Measurements from ENCODE around the gene MSANTD3. TPM values are rescaled to one million over a fixed set of nuclear protein-coding genes. Genes with fewer than 3 reads are reported as not detected.

The MSANTD3 gene
- total RNA-seq, 4 donors from 2014 or later = 10.4 to 25.5 (median 13.6) TPM

- DNase-seq (ENCODE audit: low spot score in 2 of 2) = no peak
- H3K9me3 ChIP-seq = no peaks in the 10 kb centered on the region
- H3K27ac ChIP-seq = no peak overlapping the region
- no peak overlapping the region for H3K4me3 ChIP-seq
- H3K36me3 ChIP-seq = no peaks in the 10 kb centered on the region
- peaks cover 0 to 8% (median 0%) of the 10 kb centered on the region in 4 donors for H3K4me1 ChIP-seq
- WGBS, 2 donors = 96 to 97% methylated on average over 2 of the region's 2 CpGs
- TF ChIP-seq POLR2A (IDR thresholded peaks at IDR 0.05) (no peak), EP300 (IDR thresholded peaks at IDR 0.05) (no peak)
- TF ChIP-seq, protein P1, sequence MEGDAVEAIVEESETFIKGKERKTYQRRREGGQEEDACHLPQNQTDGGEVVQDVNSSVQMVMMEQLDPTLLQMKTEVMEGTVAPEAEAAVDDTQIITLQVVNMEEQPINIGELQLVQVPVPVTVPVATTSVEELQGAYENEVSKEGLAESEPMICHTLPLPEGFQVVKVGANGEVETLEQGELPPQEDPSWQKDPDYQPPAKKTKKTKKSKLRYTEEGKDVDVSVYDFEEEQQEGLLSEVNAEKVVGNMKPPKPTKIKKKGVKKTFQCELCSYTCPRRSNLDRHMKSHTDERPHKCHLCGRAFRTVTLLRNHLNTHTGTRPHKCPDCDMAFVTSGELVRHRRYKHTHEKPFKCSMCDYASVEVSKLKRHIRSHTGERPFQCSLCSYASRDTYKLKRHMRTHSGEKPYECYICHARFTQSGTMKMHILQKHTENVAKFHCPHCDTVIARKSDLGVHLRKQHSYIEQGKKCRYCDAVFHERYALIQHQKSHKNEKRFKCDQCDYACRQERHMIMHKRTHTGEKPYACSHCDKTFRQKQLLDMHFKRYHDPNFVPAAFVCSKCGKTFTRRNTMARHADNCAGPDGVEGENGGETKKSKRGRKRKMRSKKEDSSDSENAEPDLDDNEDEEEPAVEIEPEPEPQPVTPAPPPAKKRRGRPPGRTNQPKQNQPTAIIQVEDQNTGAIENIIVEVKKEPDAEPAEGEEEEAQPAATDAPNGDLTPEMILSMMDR (IDR thresholded peaks at IDR 0.05) = no peak
- no peaks in the 10 kb centered on the region for H3K27me3 ChIP-seq
These were observed 39.4 kb downstream of the MSANTD3 start for GRCh38 chr9:100466171-100466828.

GRCh38 chr9:100466829-100467221, 39.9 kb downstream of the MSANTD3 start:
- Histone ChIP-seq H3K4me3 (no peak overlapping the region), H3K4me1 (peaks cover 0 to 8% (median 0%) of the 10 kb centered on the region in 4 donors), H3K27me3 (no peaks in the 10 kb centered on the region), H3K36me3 (no peaks in the 10 kb centered on the region), H3K27ac (no peak overlapping the region), H3K9me3 (no peaks in the 10 kb centered on the region)
- WGBS, 2 donors = 90 to 98% methylated on average over 1 of the region's 1 CpG
- no peak for DNase-seq (ENCODE audit: low spot score in 2 of 2)
- TF ChIP-seq, protein P1 (IDR thresholded peaks at IDR 0.05) = no peak
- no peak for TF ChIP-seq POLR2A (IDR thresholded peaks at IDR 0.05)
- TF ChIP-seq EP300 (IDR thresholded peaks at IDR 0.05) = no peak

- Histone ChIP-seq H3K9me3 (no peaks in the 10 kb centered on the region), H3K36me3 (no peaks in the 10 kb centered on the region), H3K4me3 (no peak overlapping the region), H3K27ac (no peak overlapping the region), H3K27me3 (no peaks in the 10 kb centered on the region), H3K4me1 (peaks cover 0 to 13% (median 0%) of the 10 kb centered on the region in 4 donors)
- WGBS, 2 donors = 94 to 99% methylated on average over 6 of the region's 6 CpGs
- DNase-seq (ENCODE audit: low spot score in 2 of 2) = no peak
- TF ChIP-seq EP300 (IDR thresholded peaks at IDR 0.05) (no peak), POLR2A (IDR thresholded peaks at IDR 0.05) (no peak)
- TF ChIP-seq, protein P1 (IDR thresholded peaks at IDR 0.05) = no peak
These were observed 41.1 kb downstream of the MSANTD3 start for GRCh38 chr9:100468041-100468440.

- Histone ChIP-seq H3K27me3 (peaks cover 0 to 15% of the 10 kb centered on the region in 2 donors), H3K4me1 (peaks cover 0 to 17% (median 9%) of the 10 kb centered on the region in 4 donors), H3K27ac (no peak overlapping the region), H3K4me3 (peak overlapping the region in 1 of 4 donors; percentile 22), H3K36me3 (no peaks in the 10 kb centered on the region), H3K9me3 (no peaks in the 10 kb centered on the region)
- 78 to 80% methylated on average over 3 of the region's 3 CpGs for WGBS, 2 donors
- DNase-seq (ENCODE audit: low spot score in 2 of 2) = no peak
- TF ChIP-seq POLR2A (IDR thresholded peaks at IDR 0.05) = no peak
- TF ChIP-seq, protein P1 (IDR thresholded peaks at IDR 0.05) = no peak
- TF ChIP-seq EP300 (IDR thresholded peaks at IDR 0.05) = no peak
These were observed 45.3 kb downstream of the MSANTD3 start for GRCh38 chr9:100472268-100472667.

GRCh38 chr9:100472788-100473275, 45.9 kb downstream of the MSANTD3 start, which contains the start of gene TMEFF1:
TSS of gene TMEFF1 (plus strand) at chr9:100473149. CDS start at chr9:100473545, 396 bp downstream.
- Histone ChIP-seq H3K36me3 (no peaks in the 10 kb centered on the region), H3K4me3 (peak within 1 kb of the TSS; percentile 33 to 76 (median 56)), H3K4me1 (peaks cover 0 to 17% (median 9%) of the 10 kb centered on the region in 4 donors), H3K9me3 (no peaks in the 10 kb centered on the region), H3K27ac (no peak within 1 kb of the TSS), H3K27me3 (peaks cover 0 to 15% of the 10 kb centered on the region in 2 donors)
- TF ChIP-seq POLR2A (IDR thresholded peaks at IDR 0.05) = no peak
- no peak for TF ChIP-seq EP300 (IDR thresholded peaks at IDR 0.05)
- TF ChIP-seq, protein P1 (IDR thresholded peaks at IDR 0.05) = no peak
- 2 to 4% methylated on average over 25 to 28 of the region's 54 CpGs for WGBS, 2 donors
- no peak for DNase-seq (ENCODE audit: low spot score in 2 of 2)
